Stimulated activated CD8-positive, alpha-beta memory T cell treated with anti-CD3 and anti-CD28 coated beads, Interleukin-15, amount 100 ng/mL, for 1 hour (primary cell): Measurements from ENCODE around the gene BTBD9.

Experiments used
- DNase-seq: peaks from one replicate; pipeline ENCODE4 v3.0.0-alpha.2; 2020; ENCODE audit warnings: low read depth

The BTBD9 gene

DNA sequence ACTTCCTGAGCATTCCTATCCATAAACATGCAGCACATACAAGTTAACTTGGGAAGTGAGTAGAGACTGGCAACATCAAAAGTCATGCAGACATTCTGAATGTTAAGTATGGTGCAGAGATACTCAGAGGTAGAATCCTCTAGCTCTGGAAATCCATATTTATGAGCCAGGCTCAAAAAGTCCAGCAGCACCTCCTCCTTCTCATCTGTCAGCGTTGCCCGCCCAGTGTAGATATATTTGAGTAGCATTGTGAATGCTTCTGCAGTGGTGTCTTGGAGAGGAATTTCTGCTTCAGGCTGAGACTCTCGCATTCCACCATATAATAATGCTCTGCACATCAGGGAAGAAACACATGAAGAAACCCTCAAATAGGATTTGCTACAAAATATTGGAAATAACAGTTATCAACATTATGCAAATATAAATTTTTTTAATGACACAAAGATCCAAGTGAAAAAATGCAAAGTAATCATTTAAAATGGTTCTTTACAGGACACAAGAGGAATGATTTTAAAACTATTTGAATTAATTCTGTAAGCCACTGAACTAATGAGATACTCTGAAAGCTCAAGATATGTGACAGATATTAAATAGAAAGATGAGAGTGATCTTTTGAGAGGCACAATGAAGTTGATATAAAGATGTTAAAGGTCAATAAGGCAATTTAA is 45.6 kb downstream of the BTBD9 start:
- no peak for DNase-seq

DNA sequence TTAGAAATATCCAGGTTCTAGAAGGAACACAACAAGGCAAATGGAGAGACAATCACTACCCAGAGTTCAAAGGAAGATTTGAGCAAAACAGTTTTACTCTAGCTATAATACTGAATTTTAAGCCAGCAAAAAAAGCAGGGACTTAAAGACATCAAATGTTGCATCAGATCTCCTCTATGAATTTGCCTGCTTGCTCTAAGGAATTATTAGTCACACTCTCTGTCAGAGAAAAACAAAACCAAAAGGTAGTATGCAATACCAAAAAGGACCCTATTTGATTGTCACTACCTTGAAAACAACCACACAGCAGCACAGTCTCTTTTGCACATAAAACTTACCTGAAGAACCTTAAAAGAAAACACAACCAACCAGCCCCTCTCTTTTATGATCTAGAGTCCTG is 46.3 kb downstream of the BTBD9 start:
- no peak for DNase-seq

DNA sequence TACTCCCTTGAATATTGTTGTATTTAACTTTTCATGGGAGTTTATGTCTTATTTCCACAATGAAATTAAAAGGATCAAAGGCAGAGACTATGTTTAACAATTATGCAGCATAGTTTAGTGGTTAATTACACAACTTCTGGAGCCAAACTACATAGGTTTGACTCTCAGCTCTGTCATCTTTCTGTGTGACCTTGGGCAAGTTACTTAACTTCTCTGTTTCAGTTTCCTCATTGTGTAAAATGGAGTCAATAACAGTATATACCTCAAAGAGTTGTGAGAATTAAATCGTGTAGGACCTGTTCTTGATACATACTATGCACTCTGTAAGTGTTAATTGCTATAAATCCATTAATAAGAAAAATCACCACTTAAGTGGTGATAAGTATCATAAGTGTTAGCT is 48.3 kb downstream of the BTBD9 start:
- DNase-seq: no peak

DNA sequence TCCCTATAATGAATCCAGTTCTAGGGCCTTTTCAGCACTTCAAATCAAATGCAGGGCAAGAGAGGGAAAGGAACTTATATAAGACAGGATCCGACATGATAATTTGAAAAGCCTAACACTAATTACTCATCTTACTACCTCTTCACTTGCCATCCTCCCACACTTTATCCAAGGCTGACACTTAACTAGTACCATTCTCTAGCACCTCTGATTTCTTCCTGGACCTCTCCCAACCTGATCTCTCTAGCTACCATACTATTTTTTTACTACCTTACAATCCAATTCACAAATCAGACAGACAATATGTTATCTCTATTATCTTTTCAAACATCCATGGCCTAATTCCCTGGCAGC is 50.4 kb downstream of the BTBD9 start:
- DNase-seq: no peak

DNA sequence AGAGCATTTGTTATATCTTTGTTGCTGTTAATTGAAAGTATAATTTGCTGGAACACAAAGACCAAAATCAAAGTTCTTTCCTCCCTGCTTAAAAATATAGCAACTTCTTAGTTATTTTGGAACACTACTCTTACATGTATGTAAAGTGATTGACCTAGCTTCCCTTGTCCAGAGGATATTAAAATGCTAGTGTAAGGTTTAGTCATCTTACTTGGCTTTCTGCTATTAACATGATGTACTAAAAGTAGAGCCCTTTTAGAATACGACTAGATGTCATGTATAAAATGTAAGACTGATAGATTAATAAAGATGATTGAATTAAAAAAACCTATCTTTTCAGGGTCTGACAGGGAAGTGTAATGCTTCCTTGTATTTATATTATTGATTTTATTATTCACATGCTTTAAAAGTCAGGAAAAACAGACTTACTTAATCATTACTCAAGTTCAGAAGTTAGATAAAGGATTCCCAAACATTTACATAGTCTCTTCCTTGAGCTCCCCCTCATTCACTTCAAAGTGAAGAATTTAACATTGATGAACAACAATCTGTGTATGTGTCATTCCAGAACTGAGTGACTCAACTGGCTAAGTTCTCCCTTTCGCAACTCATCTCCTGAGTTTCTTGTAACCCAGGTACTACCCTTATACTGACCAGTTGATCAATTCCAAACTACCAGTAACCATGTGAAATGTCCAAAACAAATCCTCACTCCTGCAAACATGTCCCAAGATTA is 50.9 kb downstream of the BTBD9 start:
- DNase-seq: no peak

DNA sequence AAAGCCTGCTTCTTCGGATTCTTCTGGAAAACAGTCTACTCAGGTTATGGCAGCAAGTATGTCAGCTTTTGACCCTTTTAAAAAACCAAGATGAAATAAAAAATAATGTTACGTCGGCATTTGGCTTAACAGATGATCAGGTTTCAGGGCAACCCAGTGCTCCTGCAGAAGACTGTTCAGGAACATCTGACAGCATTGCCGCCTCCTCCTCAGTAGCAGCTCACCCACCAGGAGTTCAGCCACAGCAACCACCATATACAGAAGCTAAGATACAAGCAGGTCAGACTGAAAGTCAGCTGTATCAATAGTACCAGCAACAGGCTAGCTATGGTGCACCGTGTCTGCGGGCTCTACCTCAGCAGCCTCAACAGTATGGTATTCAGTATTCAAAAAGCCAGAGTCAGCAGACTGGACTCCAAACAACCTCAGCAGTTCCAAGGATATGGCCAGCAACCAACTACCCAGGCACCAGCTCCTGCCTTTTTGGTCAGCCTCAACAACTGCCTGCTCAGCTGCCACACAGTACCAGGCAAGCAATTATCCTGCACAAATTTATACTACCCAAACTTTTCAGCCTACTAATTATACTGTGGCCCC is 51.9 kb downstream of the BTBD9 start:
- no peak for DNase-seq

DNA sequence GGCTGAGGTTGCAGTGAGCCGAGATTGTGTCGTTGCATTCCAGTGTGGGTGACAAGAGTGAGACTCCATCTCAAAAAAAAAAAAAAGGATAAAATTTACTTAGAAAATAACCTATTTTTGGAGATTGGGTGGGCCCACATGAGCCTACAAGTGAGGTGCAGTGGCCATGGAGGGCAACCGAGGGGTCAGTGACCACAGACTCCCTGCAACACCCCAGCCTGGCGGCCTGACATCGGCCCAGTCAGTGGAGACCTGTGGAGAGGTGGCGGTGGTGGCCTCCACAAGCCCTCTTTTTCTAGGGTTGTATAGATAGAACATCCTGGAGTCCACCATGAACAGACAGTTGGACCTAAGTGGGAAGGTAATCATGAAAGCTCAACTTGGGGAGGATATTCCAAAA is 52.7 kb downstream of the BTBD9 start:
- DNase-seq: no peak

DNA sequence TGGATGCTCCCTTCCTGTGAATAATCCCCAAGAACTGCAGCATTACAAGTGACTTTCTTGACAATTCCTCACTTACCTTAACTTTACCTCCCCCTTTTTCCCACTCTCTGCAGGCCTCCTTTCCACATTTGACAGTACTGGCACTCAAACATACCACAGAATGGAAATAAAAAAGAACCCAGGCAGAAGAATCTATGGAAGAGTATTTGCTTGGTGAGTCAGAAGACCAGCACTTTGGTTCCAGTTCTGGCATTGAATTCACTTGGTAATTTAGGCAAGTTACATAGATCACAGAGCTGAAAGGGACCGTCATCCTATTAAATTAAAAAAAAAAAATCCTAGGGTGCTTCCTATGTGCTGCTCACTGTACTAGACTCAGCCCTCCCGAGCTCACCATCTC is 55.0 kb downstream of the BTBD9 start:
- no peak for DNase-seq

DNA sequence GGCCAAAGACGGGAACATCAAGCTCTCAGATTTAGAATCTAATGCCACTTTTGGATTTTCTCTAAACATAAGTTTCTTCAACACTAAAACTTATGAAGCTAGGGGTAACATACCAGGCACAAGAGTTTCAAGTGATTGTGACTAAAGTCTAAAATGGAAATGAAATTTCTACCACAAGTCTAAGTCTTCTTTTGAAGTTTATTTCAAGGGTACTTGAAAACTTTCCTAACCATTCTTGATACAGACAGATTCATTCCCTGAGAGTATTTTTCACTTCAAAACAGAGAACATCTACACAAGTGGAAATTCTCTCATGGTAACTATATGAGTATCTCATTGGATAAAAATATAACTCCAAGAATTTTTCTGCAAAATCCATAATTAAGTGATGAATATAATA is 56.2 kb downstream of the BTBD9 start:
- DNase-seq: no peak

DNA sequence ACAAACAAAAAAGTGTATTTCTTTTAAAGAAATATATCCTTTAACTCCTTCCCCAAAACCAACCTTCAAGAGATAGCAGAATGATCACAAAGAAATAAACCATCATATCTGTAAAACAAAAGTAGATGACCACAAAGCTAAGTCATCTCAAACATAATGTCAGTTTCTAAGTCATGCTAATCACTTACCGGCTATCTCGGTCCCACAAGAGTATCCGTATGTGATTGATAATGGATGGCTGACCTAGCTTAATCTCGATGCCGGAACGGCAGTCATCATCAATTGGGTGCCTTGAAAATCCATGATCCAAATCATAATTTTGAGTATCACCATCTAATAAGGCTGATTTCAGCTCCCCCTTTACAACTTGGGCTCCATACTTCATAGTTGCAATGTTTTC is 59.7 kb downstream of the BTBD9 start:
- no peak for DNase-seq

DNA sequence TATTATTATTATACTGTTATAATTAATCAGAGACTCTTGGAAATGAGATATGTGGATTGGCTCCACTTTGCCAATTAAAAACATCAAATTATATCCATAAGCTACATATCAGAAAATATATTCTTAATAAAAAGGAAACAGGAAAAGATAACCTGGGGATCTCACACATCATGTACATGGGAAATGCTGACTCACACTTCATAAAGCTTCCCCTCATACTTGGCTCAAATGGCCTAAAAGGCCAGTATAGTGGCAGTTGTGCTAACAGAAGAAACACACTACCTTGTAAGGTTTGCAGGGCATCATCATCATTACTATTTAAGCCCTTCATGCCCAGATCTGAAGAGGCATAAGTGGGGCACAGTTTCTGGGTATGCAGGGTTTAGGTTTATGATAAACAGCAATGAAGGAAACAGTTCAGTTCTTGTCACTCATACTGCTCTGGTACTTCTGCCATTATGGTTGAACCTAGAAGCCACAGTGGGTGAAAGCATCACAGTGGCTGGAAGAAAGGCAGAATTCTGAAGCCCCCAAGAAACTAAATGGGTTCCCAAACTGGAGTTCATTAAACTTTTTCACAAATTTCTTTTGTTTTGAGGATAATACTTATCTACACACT is 60.6 kb downstream of the BTBD9 start:
- no peak for DNase-seq

DNA sequence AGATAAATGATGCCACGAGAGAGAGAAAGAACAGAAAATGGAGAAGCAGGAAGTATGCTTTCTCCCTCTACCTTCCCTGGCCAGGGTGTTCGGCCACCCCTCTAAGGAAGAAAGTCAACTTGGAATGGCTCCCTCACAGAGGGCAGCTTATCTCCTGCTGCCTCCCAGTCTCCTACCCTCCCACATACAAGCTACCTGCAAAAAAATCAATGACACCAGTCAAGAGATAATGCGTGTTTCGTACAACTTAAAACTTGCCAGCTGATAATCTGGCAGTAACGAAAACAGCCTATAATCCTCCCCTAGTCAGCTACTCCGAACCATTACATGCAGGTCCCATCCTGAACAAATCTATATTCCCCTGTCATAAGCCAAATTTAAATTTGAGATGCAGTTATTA is 61.7 kb downstream of the BTBD9 start:
- DNase-seq: no peak

DNA sequence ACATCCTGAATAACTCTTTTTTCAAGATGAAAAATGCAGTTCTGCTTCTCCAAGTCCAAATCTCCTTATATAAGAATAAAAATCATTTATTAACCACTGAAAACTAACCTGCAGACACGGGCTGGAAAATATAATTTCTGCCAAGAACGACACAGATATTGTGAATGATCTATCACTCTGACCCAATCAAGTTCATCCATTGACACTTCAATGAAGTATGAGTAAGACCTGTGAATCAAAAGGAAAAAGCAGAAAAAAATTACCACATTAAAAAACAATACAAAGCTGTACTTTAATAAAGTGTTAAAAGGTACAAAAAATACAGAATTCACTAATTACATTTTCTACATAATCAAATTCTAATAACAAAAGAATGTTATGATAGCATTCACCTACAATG is 62.2 kb downstream of the BTBD9 start:
- DNase-seq: no peak

DNA sequence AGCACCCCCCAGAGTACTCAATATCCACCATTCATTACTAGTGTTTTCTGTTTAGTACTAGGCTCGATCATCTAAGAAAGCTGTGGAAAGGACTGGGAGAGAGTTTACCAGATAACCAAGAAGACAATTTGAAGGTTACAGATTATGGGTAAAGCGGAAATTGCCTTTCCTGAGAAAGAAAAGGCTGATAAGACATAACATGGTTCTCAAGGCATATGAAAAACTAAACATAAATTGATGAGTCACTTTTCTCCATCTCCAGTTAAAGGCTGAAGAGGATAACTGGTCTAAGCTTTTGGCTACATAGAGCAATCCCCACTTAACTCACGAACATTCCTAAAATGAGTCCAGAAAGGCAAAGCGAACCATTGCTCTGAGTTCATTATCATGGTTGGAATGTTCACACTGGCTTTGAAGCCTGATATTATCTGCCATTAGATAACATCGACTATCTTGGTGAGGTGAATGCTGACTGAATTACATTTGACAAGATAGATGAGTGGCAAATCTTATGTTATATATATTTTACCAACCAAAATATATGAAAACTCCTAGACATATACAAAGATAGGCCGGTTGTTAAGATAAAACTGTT is 65.8 kb downstream of the BTBD9 start:
- no peak for DNase-seq

DNA sequence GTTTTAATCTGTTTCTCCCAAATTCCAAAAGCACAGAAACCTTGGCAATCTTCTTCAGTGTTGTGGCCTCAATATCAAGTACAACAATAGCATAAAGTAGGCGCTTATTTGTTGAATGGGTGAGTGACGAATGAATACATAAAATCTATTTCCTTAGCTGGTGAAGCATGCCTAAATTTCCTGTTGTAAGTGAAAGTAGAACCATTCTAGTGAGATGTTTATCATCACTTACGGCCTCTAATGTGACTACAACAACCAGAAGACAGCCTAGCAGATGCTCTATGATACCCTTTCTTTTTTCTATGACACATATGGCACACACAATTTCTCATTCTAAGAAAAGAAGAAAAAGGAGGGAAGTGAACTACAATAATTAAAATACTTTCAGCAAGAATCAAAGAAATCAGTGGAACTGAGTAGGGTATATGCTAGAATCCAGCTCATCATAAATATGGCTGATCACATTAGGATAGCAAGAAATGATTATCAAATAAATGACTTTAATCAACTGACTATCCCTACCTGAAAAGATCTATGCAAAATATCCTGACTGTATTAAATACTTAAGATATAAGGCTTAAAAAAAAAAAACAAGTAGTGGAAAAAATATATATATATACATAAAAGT is 67.4 kb downstream of the BTBD9 start:
- no peak for DNase-seq

DNA sequence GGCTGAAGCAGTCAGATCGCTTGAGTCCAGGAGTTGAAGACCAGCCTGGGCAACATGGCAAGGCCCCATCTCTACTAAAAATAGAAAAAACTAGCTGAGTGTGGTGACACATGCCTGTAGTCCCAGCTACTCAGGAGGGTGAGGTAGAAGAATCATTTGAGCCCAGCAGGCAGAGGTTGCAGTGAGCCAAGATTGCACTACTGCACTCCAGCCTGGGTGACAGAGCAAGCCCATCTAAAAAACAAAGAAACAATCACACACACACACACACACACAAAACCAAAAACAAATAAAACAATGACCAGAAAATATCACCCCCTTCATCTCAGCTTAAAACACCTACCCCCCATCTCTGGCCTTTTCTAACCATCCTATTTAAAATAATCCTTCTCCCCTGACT is 68.0 kb downstream of the BTBD9 start:
- no peak for DNase-seq

DNA sequence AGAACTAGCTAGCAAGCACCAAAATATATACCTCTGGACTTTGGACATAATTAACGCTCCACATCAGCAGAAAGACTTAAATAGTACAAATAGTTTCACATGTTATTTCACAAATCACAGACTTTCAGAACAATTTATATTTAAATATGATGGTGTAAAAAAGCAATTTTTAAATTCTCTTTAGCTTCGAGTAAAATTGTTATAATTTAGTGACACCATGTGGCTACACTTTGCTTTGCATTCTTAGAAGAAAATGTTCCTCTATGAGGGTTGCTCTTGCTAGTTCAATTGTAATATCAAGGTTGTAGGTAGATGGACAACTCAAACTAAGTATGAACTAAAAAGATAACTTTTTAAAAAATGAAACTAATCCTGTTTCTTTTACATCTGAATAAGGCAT is 69.0 kb downstream of the BTBD9 start:
- DNase-seq: no peak

DNA sequence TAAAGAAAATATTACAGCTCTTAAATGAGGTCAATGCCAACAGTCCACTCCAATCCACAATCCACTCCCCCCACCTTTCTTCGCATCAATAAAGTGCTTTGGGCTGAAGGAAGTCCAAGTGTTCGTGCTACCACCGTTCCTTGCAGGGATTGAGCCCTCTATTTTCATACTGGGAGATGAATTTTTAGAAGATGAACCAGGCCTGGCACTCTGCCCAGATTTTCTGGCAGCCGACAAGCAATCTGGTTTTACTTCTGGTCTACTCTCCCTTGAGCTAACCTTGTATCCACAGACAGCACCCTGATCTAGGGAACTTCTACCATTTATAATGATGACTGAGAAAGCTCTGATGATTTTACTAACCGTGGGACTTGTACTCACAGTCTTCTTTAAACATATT is 72.3 kb downstream of the BTBD9 start:
- no peak for DNase-seq

DNA sequence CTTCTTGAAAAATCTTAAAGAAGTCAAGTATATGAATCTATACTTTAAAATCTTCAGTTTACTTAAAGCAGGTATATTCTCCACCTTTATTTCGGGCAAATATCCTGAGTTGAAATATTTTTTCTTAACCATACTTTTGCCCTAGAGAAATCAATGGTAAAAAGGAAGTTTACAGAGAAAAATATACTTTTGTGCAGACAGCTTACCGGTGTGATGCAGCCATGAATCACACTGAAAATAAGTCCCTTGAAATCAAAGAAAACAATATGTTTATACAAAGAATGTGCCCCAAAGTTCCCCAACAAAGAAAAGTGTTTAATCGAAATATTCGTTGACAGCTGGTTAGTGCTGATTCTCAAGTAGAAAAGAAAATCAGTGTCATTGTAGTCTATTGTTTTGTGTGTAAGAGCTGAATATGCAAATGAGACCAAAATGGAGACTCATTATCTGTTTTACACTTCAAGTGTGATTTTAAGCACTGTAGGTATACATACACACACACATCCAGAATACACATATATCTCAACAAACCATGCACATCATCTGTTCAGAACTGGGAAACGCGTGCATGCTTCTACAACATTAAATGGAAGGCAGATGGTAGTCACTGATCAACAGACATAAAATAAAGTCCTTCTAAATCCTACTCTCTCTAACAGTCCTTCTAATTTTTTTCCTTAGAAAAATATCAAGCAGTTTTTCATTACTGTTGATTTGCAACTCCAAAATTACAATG is 73.3 kb downstream of the BTBD9 start:
- no peak for DNase-seq

DNA sequence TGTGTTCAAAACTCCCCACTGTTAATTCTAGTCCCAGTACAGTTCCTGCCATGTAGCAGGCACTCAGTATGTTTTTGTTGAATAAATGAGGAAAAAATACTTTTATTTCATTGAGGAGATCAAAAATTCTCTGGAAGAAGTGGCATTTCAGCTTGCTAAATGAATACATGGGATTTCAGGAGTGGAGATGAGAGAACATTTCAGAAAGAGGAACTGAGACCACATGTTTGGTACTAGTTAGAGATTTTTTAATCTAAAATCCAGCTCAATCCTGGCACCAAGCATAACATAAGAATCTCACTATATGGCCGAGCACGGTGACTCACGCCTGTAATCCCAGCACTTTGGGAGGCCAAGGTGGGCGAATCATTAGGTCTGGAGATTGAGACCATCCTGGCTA is 75.4 kb downstream of the BTBD9 start:
- no peak for DNase-seq

DNA sequence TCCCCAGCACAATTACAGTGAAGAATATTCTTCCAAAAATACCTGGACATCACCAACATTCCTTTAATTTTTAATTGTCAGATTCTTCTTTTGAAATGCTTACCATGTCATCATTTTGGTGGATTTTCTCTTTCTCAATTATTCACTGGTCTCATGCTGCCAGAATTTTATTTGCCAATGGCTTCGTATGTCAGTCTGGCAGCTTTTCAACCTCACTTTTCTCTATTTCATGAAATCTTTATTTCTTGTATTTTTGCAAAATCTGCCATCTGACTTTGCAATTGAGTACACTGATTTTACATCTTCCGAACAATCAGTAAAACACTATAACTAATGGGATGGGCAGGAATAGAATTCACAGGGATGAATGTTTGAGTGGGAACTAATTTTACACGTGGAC is 84.1 kb downstream of the BTBD9 start:
- no peak for DNase-seq
